ENCODE measurements around the gene KYAT1.

KYAT1 gene

GRCh38 chr9:128895556-128895955 lies 13.8 kb upstream of the KYAT1 start:
- Histone ChIP-seq H3K9ac (ENCODE audit: low read length in 2 of 2) (no peak overlapping the region), H3K4me3 (ENCODE audit: low read length in 2 of 2) (no peak overlapping the region), H3K36me3 (ENCODE audit: control insufficient read depth in 2 of 2, insufficient read depth in 2 of 2, low read length in 2 of 2) (peaks cover 13 to 18% of the 10 kb centered on the region in 2 donors), H3K27ac (ENCODE audit: low read length) (no peak overlapping the region), H3K27me3 (ENCODE audit: control insufficient read depth in 1 of 2, insufficient read depth in 2 of 2, low read length in 2 of 2) (no peaks in the 10 kb centered on the region), H3K4me1 (ENCODE audit: control insufficient read depth, insufficient read depth, low read length) (peaks cover 24% of the 10 kb centered on the region), H3K9me3 (ENCODE audit: control insufficient read depth in 2 of 2, low read length in 2 of 2) (no peaks in the 10 kb centered on the region)

GRCh38 chr9:128894764-128895163 lies 13.0 kb upstream of the KYAT1 start:
- Histone ChIP-seq H3K9ac (ENCODE audit: low read length in 2 of 2) (no peak overlapping the region), H3K4me3 (ENCODE audit: low read length in 2 of 2) (no peak overlapping the region), H3K36me3 (ENCODE audit: control insufficient read depth in 2 of 2, insufficient read depth in 2 of 2, low read length in 2 of 2) (peaks cover 15 to 18% of the 10 kb centered on the region in 2 donors), H3K9me3 (ENCODE audit: control insufficient read depth in 2 of 2, low read length in 2 of 2) (no peaks in the 10 kb centered on the region), H3K4me1 (ENCODE audit: control insufficient read depth, insufficient read depth, low read length) (peaks cover 24% of the 10 kb centered on the region), H3K27me3 (ENCODE audit: control insufficient read depth in 1 of 2, insufficient read depth in 2 of 2, low read length in 2 of 2) (no peaks in the 10 kb centered on the region), H3K27ac (ENCODE audit: low read length) (no peak overlapping the region)

- peak overlapping the region; percentile 75 for H3K27ac ChIP-seq (ENCODE audit: low read length)
- peak overlapping the region in 1 of 2 donors; percentile 37 for H3K9ac ChIP-seq (ENCODE audit: low read length in 2 of 2)
- H3K9me3 ChIP-seq (ENCODE audit: control insufficient read depth in 2 of 2, low read length in 2 of 2), result no peaks in the 10 kb centered on the region
- H3K36me3 ChIP-seq (ENCODE audit: control insufficient read depth in 2 of 2, insufficient read depth in 2 of 2, low read length in 2 of 2), result peaks cover 15 to 17% of the 10 kb centered on the region in 2 donors
- H3K4me1 ChIP-seq (ENCODE audit: control insufficient read depth, insufficient read depth, low read length), result peaks cover 29% of the 10 kb centered on the region
- peak overlapping the region in 1 of 2 donors; percentile 59 for H3K4me3 ChIP-seq (ENCODE audit: low read length in 2 of 2)
- no peaks in the 10 kb centered on the region for H3K27me3 ChIP-seq (ENCODE audit: control insufficient read depth in 1 of 2, insufficient read depth in 2 of 2, low read length in 2 of 2)
These were observed 11.6 kb upstream of the KYAT1 start for GRCh38 chr9:128893354-128893753.

GRCh38 chr9:128892221-128892921 lies 10.6 kb upstream of the KYAT1 start:
- Histone ChIP-seq H3K27me3 (ENCODE audit: control insufficient read depth in 1 of 2, insufficient read depth in 2 of 2, low read length in 2 of 2) (no peaks in the 10 kb centered on the region), H3K4me1 (ENCODE audit: control insufficient read depth, insufficient read depth, low read length) (peaks cover 36% of the 10 kb centered on the region), H3K27ac (ENCODE audit: low read length) (peak overlapping the region; percentile 75), H3K4me3 (ENCODE audit: low read length in 2 of 2) (peak overlapping the region; percentile 29 to 59), H3K9ac (ENCODE audit: low read length in 2 of 2) (peak overlapping the region; percentile 37 to 58), H3K36me3 (ENCODE audit: control insufficient read depth in 2 of 2, insufficient read depth in 2 of 2, low read length in 2 of 2) (peaks cover 15 to 17% of the 10 kb centered on the region in 2 donors), H3K9me3 (ENCODE audit: control insufficient read depth in 2 of 2, low read length in 2 of 2) (no peaks in the 10 kb centered on the region)

GRCh38 chr9:128891321-128892220 lies 9.8 kb upstream of the KYAT1 start:
- H3K9ac ChIP-seq (ENCODE audit: low read length in 2 of 2), result peak overlapping the region in 1 of 2 donors; percentile 47
- peaks cover 36% of the 10 kb centered on the region for H3K4me1 ChIP-seq (ENCODE audit: control insufficient read depth, insufficient read depth, low read length)
- H3K36me3 ChIP-seq (ENCODE audit: control insufficient read depth in 2 of 2, insufficient read depth in 2 of 2, low read length in 2 of 2), result peaks cover 15 to 20% of the 10 kb centered on the region in 2 donors
- peak overlapping the region; percentile 75 for H3K27ac ChIP-seq (ENCODE audit: low read length)
- peak overlapping the region in 1 of 2 donors; percentile 59 for H3K4me3 ChIP-seq (ENCODE audit: low read length in 2 of 2)
- H3K9me3 ChIP-seq (ENCODE audit: control insufficient read depth in 2 of 2, low read length in 2 of 2), result no peaks in the 10 kb centered on the region
- no peaks in the 10 kb centered on the region for H3K27me3 ChIP-seq (ENCODE audit: control insufficient read depth in 1 of 2, insufficient read depth in 2 of 2, low read length in 2 of 2)

- peaks cover 21 to 22% of the 10 kb centered on the region in 2 donors for H3K36me3 ChIP-seq (ENCODE audit: control insufficient read depth in 2 of 2, insufficient read depth in 2 of 2, low read length in 2 of 2)
- no peak overlapping the region for H3K4me3 ChIP-seq (ENCODE audit: low read length in 2 of 2)
- H3K27me3 ChIP-seq (ENCODE audit: control insufficient read depth in 1 of 2, insufficient read depth in 2 of 2, low read length in 2 of 2), result no peaks in the 10 kb centered on the region
- no peaks in the 10 kb centered on the region for H3K9me3 ChIP-seq (ENCODE audit: control insufficient read depth in 2 of 2, low read length in 2 of 2)
- peak overlapping the region in 1 of 2 donors; percentile 5 for H3K9ac ChIP-seq (ENCODE audit: low read length in 2 of 2)
- no peak overlapping the region for H3K27ac ChIP-seq (ENCODE audit: low read length)
- H3K4me1 ChIP-seq (ENCODE audit: control insufficient read depth, insufficient read depth, low read length), result peaks cover 62% of the 10 kb centered on the region
These were observed 6.2 kb upstream of the KYAT1 start for GRCh38 chr9:128887914-128888350.

GRCh38 chr9:128887049-128887448 lies 5.3 kb upstream of the KYAT1 start:
- H3K4me3 ChIP-seq (ENCODE audit: low read length in 2 of 2), result no peak overlapping the region
- H3K9me3 ChIP-seq (ENCODE audit: control insufficient read depth in 2 of 2, low read length in 2 of 2), result no peaks in the 10 kb centered on the region
- no peaks in the 10 kb centered on the region for H3K27me3 ChIP-seq (ENCODE audit: control insufficient read depth in 1 of 2, insufficient read depth in 2 of 2, low read length in 2 of 2)
- H3K27ac ChIP-seq (ENCODE audit: low read length), result no peak overlapping the region
- peaks cover 54% of the 10 kb centered on the region for H3K4me1 ChIP-seq (ENCODE audit: control insufficient read depth, insufficient read depth, low read length)
- peaks cover 21 to 22% of the 10 kb centered on the region in 2 donors for H3K36me3 ChIP-seq (ENCODE audit: control insufficient read depth in 2 of 2, insufficient read depth in 2 of 2, low read length in 2 of 2)
- no peak overlapping the region for H3K9ac ChIP-seq (ENCODE audit: low read length in 2 of 2)

- Histone ChIP-seq H3K9ac (ENCODE audit: low read length in 2 of 2) (no peak overlapping the region), H3K27ac (ENCODE audit: low read length) (no peak overlapping the region), H3K9me3 (ENCODE audit: control insufficient read depth in 2 of 2, low read length in 2 of 2) (no peaks in the 10 kb centered on the region), H3K27me3 (ENCODE audit: control insufficient read depth in 1 of 2, insufficient read depth in 2 of 2, low read length in 2 of 2) (no peaks in the 10 kb centered on the region), H3K4me1 (ENCODE audit: control insufficient read depth, insufficient read depth, low read length) (peaks cover 48% of the 10 kb centered on the region), H3K36me3 (ENCODE audit: control insufficient read depth in 2 of 2, insufficient read depth in 2 of 2, low read length in 2 of 2) (peaks cover 19 to 21% of the 10 kb centered on the region in 2 donors), H3K4me3 (ENCODE audit: low read length in 2 of 2) (no peak overlapping the region)
These were observed 4.6 kb upstream of the KYAT1 start for GRCh38 chr9:128886211-128886891.

GRCh38 chr9:128885798-128886197 lies 4.0 kb upstream of the KYAT1 start:
- Histone ChIP-seq H3K4me3 (ENCODE audit: low read length in 2 of 2) (no peak overlapping the region), H3K36me3 (ENCODE audit: control insufficient read depth in 2 of 2, insufficient read depth in 2 of 2, low read length in 2 of 2) (peaks cover 18 to 21% of the 10 kb centered on the region in 2 donors), H3K9me3 (ENCODE audit: control insufficient read depth in 2 of 2, low read length in 2 of 2) (no peaks in the 10 kb centered on the region), H3K27ac (ENCODE audit: low read length) (no peak overlapping the region), H3K27me3 (ENCODE audit: control insufficient read depth in 1 of 2, insufficient read depth in 2 of 2, low read length in 2 of 2) (no peaks in the 10 kb centered on the region), H3K9ac (ENCODE audit: low read length in 2 of 2) (no peak overlapping the region), H3K4me1 (ENCODE audit: control insufficient read depth, insufficient read depth, low read length) (peaks cover 51% of the 10 kb centered on the region)

GRCh38 chr9:128885376-128885775 lies 3.6 kb upstream of the KYAT1 start:
- no peaks in the 10 kb centered on the region for H3K27me3 ChIP-seq (ENCODE audit: control insufficient read depth in 1 of 2, insufficient read depth in 2 of 2, low read length in 2 of 2)
- H3K9ac ChIP-seq (ENCODE audit: low read length in 2 of 2), result peak overlapping the region in 1 of 2 donors; percentile 29
- no peaks in the 10 kb centered on the region for H3K9me3 ChIP-seq (ENCODE audit: control insufficient read depth in 2 of 2, low read length in 2 of 2)
- H3K4me3 ChIP-seq (ENCODE audit: low read length in 2 of 2), result no peak overlapping the region
- peaks cover 53% of the 10 kb centered on the region for H3K4me1 ChIP-seq (ENCODE audit: control insufficient read depth, insufficient read depth, low read length)
- H3K36me3 ChIP-seq (ENCODE audit: control insufficient read depth in 2 of 2, insufficient read depth in 2 of 2, low read length in 2 of 2), result peaks cover 18 to 21% of the 10 kb centered on the region in 2 donors
- no peak overlapping the region for H3K27ac ChIP-seq (ENCODE audit: low read length)

Measured in stomach smooth muscle (tissue), 2 donors.